WTC11 (cell line): ENCODE data around the gene OLFM2. TPM values are rescaled to one million over a fixed set of nuclear protein-coding genes. Genes with fewer than 3 reads are reported as not detected.

Experiments used
- AFF4 ChIP-seq: sonication (generic); formaldehyde crosslinking; IDR thresholded peaks from 2 replicates; pipeline ENCODE4 v1.8.1; 2023; ENCODE audit warnings: mild to moderate bottlenecking, missing genetic modification reagents, borderline replicate concordance
- FOXK1 ChIP-seq: sonication (generic); formaldehyde crosslinking; IDR thresholded peaks from 2 replicates; pipeline ENCODE4 v1.8.0; 2022; ENCODE audit warnings: mild to moderate bottlenecking, moderate library complexity, missing genetic modification reagents
- JUN ChIP-seq: sonication (generic); formaldehyde crosslinking; IDR thresholded peaks from 2 replicates; pipeline ENCODE4 v1.8.0; 2023; ENCODE audit warnings: mild to moderate bottlenecking, missing genetic modification reagents
- KAT7 ChIP-seq: sonication (generic); formaldehyde crosslinking; IDR thresholded peaks from 2 replicates; pipeline ENCODE4 v1.8.1; 2023; ENCODE audit warnings: missing genetic modification reagents, mild to moderate bottlenecking, borderline replicate concordance
- MLX ChIP-seq: sonication (generic); formaldehyde crosslinking; IDR thresholded peaks from 2 replicates; pipeline ENCODE4 v1.8.1; 2023; ENCODE audit warnings: mild to moderate bottlenecking, missing genetic modification reagents, moderate library complexity
- MYBL2 ChIP-seq: sonication (generic); formaldehyde crosslinking; IDR thresholded peaks from 2 replicates; pipeline ENCODE4 v1.8.1; 2023; ENCODE audit warnings: mild to moderate bottlenecking, moderate library complexity, missing genetic modification reagents
- NFATC4 ChIP-seq: fragments of 250-450 bp; sonication (Bioruptor Pico); IDR thresholded peaks from 2 replicates; pipeline ENCODE4 v1.9.0; 2021; ENCODE audit warnings: mild to moderate bottlenecking
- NR1H2 ChIP-seq: sonication (generic); formaldehyde crosslinking; IDR thresholded peaks from 2 replicates; pipeline ENCODE4 v1.9.0; 2021; ENCODE audit warnings: mild to moderate bottlenecking, moderate library complexity, missing genetic modification reagents
- NR3C1 ChIP-seq: sonication (generic); formaldehyde crosslinking; conservative IDR thresholded peaks from 2 replicates; pipeline ENCODE4 v1.8.1; 2023; ENCODE audit warnings: low read depth, mild to moderate bottlenecking, missing genetic modification reagents
- PRDM15 ChIP-seq: sonication (generic); formaldehyde crosslinking; IDR thresholded peaks from 2 replicates; pipeline ENCODE4 v1.8.0; 2022; ENCODE audit warnings: missing genetic modification reagents
- RELA ChIP-seq: sonication (generic); formaldehyde crosslinking; IDR thresholded peaks from 2 replicates; pipeline ENCODE4 v1.8.1; 2022; ENCODE audit warnings: missing genetic modification reagents, mild to moderate bottlenecking, borderline replicate concordance
- RORB ChIP-seq: fragments of 250-450 bp; sonication (Bioruptor Pico); IDR thresholded peaks from 2 replicates; pipeline ENCODE4 v1.9.0; 2021; ENCODE audit warnings: mild to moderate bottlenecking
- STAT6 ChIP-seq: sonication (generic); formaldehyde crosslinking; conservative IDR thresholded peaks from 2 replicates; pipeline ENCODE4 v1.8.1; 2023; ENCODE audit warnings: mild to moderate bottlenecking, low read depth, missing genetic modification reagents, moderate library complexity
- TCF7 ChIP-seq: sonication (generic); formaldehyde crosslinking; IDR thresholded peaks from 2 replicates; pipeline ENCODE4 v1.8.0; 2022; ENCODE audit warnings: mild to moderate bottlenecking, low read depth, missing genetic modification reagents, moderate library complexity
- TP53 ChIP-seq: sonication (generic); formaldehyde crosslinking; IDR thresholded peaks from 2 replicates; pipeline ENCODE4 v1.8.1; 2023; ENCODE audit warnings: mild to moderate bottlenecking, missing genetic modification reagents
- USF2 ChIP-seq: sonication (generic); formaldehyde crosslinking; IDR thresholded peaks from 2 replicates; pipeline ENCODE4 v1.8.1; 2023; ENCODE audit warnings: mild to moderate bottlenecking, missing genetic modification reagents, moderate library complexity
- ZMAT4 ChIP-seq: fragments of 250-450 bp; sonication (Bioruptor Pico); IDR thresholded peaks from 2 replicates; pipeline ENCODE4 v1.9.0; 2021; ENCODE audit warnings: mild to moderate bottlenecking
- ZNF219 ChIP-seq: sonication (generic); formaldehyde crosslinking; IDR thresholded peaks from 2 replicates; pipeline ENCODE4 v1.8.0; 2023; ENCODE audit warnings: missing genetic modification reagents, mild to moderate bottlenecking, borderline replicate concordance
- ZNF263 ChIP-seq: sonication (generic); formaldehyde crosslinking; IDR thresholded peaks from 2 replicates; pipeline ENCODE4 v1.8.1; 2022; ENCODE audit warnings: low read depth, mild to moderate bottlenecking, moderate library complexity, missing genetic modification reagents
- ZNF281 ChIP-seq: sonication (generic); formaldehyde crosslinking; IDR thresholded peaks from 2 replicates; pipeline ENCODE4 v1.8.0; 2023; ENCODE audit warnings: mild to moderate bottlenecking, missing genetic modification reagents
- ZNF396 ChIP-seq: fragments of 250-450 bp; sonication (Bioruptor Pico); IDR thresholded peaks from 2 replicates; pipeline ENCODE4 v1.8.0; 2021; ENCODE audit warnings: mild to moderate bottlenecking, moderate library complexity, borderline replicate concordance
- ZNF671 ChIP-seq: fragments of 250-450 bp; sonication (Bioruptor Pico); IDR thresholded peaks from 2 replicates; pipeline ENCODE4 v1.8.0; 2021; ENCODE audit warnings: mild to moderate bottlenecking
- total RNA-seq: library from RNA; stranded (reverse); gene quantifications from 3 replicates; pipeline ENCODE4 v1.2.3, GENCODE V29; 2021

The OLFM2 gene
- total RNA-seq, 1 experiment from 2014 or later: 66.0 TPM

GRCh38 chr19:9818734-9819595 is 117.3 kb downstream of the OLFM2 start, which contains the start of gene FBXL12 (continued):
- no peak for TF ChIP-seq USF2
- no peak for TF ChIP-seq STAT6 (CRISPR knock-in tag)
- no peak; the same call in 1 of the 2 replicates for TF ChIP-seq MYBL2
- no peak for TF ChIP-seq AFF4 (CRISPR knock-in tag)
- no peak for TF ChIP-seq MLX (CRISPR knock-in tag)
- no peak for TF ChIP-seq ZNF219 (CRISPR knock-in tag)
- TF ChIP-seq TP53 (CRISPR knock-in tag): no peak
- no peak for TF ChIP-seq ZNF281 (CRISPR knock-in tag)
- no peak for TF ChIP-seq RORB (CRISPR knock-in tag)
- no peak for TF ChIP-seq NR1H2
- TF ChIP-seq NFATC4 (CRISPR knock-in tag): no peak
- TF ChIP-seq KAT7 (CRISPR knock-in tag): peak; percentile 56; the same call in 1 of the 2 replicates
- peak; percentile 68 for TF ChIP-seq FOXK1
- no peak for TF ChIP-seq ZNF396
- TF ChIP-seq RELA (CRISPR knock-in tag): no peak
- no peak for TF ChIP-seq ZNF671 (CRISPR knock-in tag)
- TF ChIP-seq PRDM15 (CRISPR knock-in tag): no peak
- TF ChIP-seq JUN (CRISPR knock-in tag): no peak
- TF ChIP-seq NR3C1: no peak
- no peak for TF ChIP-seq ZNF263
- TF ChIP-seq ZMAT4: no peak
- no peak for TF ChIP-seq TCF7 (CRISPR knock-in tag)
